Hepatic stellate cell (primary cell): ENCODE results near the gene SYT5.
"Not testable (repeated sequence)": the region's sequence is repeated elsewhere in the genome, so short reads cannot be mapped to it uniquely, and the experiment has no call there.

ENCODE experiments used
- DNase-seq: peaks from one replicate; pipeline ENCODE4 v3.0.0; 2011; ENCODE audit warnings: low spot score

The SYT5 gene

GRCh38 chr19:55169136-55169535 is 11.0 kb downstream of the SYT5 start:
- DNase-seq: no peak

DNA sequence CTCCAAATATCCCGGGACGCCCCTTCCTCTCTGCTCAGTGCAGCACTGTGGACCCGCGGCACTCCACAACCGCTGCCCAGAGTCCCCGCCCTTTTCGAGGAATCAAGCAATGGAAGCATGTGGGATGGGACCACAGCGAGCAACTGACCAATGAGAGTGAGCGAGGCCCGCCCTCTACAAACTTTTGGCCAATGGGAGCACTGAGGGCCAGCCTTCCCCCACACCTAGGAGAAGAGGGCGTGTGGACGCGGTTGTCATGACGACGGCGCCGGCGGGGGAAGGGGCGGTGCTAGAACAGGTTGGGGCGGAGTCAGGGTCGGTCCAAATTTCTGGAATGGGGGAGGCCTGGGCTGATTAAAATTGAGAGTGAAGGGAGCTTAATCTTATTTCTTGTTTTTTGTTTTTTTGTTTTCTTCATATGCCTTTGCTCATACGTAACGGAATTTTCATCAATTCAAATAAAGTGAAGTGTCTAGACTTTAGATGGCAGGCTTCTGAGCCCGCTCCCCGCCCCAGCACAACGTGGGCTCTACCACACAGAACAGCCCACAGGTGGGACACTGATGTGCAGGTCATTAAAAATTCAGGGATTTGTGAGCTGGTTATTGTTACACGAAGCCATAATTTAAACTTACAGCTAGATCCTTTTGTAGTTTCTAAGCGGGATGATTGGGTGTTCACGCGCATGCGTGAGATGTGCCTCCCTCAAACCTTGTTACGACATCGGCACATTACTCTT is 13.4 kb downstream of the SYT5 start, which contains the start of gene DNAAF3:
DNAAF3 (minus strand) TSS at position 84 of the 739 bp plus-strand sequence. CDS start 200 bp downstream, outside the sequence.
- peak; percentile 100 for DNase-seq

- DNase-seq: peak; percentile 84
Measured at GRCh38 chr19:55165952-55166529, 14.0 kb downstream of the SYT5 start.

DNA sequence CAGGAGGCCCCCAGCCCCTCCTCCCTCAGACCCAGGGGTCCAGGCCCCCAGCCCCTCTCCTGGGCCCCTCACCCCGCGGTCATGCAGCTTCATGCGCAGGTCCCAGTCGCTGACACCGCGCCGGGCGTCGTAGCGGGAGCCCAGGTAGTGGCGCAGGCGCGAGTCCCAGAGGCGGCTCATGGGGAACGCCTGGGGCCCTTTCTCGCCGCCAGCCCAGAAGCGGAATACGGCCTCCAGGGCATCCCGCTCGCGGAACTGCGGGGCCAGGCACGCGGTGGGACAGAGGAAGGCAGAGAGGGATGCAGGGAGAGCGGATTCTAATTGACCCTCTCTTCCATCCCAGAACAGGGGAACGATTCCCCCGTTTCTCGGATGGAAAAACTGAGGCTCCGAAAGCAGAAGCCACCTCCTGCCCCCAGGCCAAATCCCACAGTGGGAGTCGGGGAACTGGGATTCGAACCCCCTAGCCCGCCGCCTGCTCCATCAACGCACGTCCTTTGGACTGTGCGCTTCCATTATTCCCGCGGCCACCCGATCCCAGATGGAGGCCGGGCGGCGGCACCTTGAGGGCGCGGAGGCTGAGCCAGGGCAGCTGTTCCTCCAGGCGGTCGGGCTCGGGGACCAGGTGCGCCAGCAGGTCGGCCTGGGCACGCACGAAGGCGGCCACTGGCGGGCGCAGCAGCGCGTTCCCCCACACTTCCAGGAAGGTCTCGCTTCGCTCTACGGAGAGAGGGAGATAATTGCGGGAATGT is 18.3 kb downstream of the SYT5 start:
- DNase-seq: no peak

DNA sequence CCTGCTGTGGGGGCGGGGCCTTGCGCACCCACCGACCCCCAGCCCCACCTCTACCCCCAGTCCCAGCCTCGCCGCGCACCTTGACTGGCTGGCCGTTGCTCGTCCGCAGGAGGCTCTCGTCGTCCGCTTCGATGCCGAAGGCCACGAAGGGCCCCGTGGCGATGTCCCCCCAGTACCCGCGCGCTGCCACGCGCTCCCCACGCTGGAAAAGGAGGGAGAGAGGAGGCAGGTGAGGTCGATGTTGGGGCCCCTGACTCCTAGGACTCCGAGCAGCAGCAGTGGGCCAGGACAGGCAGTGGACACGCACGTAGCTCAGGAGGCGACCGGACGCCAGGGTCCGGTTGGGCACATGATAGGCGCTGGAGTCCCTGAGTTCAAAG is 19.1 kb downstream of the SYT5 start:
- no peak for DNase-seq

- DNase-seq: peak; percentile 98
Measured at GRCh38 chr19:55160128-55160985, 19.7 kb downstream of the SYT5 start.

GRCh38 chr19:55158848-55159749 is 21.0 kb downstream of the SYT5 start:
- DNase-seq: peak; percentile 68

DNA sequence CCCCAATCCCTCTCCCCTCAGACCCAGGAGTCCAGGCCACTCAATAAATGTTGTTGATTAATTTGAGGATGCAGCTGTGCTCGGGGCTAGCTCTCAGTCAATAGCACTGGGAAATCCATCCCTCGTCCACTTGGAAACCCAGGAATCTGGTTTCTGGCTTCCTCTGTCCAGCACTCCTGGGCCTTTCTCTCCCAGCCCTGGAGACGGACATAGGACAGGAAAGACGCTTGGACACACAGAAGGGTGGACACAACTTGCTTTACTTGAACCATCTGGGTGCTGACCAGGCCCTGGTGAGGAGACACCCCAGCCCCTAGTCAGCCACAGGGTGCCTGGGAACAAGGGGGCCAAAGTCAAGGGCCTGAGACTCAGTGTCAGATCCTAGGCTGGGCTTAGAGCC is 21.7 kb downstream of the SYT5 start:
- no peak for DNase-seq

DNA sequence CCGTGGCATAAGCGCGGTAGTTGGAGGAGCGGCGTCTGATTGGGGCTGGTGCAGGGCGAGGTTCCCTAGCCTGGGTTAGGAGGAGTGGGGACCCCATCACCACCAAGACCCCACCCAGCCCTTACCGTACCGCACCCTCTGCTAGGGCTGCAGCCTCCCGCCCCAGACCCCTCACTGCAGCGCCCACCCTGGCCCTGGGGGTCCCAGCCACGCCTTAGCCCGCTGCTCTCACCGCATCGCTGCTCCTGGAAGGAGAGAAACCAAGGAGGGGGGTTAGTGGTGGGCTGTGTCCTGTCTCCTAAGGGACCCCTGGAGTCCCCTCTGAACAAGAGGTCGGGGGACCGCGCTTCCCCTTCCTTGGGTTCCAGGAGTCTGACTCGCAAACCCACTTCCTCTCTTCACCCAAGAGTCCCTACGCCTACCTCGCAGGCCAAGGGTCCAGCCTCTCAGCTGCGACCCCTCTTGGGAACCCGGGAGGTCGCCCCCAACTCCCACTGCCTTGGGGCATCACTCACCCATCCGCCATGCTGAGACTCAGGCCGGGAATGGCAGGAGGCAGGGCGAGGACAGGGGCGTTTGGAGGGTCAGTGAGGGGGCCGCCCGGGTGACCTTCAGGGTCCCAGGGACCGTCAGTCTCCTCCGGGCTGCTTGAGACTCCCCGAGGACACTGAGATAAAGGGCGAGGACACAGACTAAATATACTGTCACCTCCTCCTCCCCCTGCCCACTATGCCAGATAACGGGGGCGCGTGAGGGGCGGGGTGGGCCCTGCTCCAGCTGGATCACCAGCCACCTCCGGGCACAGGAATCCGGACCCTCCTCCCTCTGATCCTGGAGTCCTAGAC is 22.8 kb downstream of the SYT5 start, which contains the start of gene TNNI3:
TNNI3 (minus strand) TSS at position 669 of the 845 bp plus-strand sequence; CDS start at position 526, 143 bp downstream.
- DNase-seq: no peak

DNA sequence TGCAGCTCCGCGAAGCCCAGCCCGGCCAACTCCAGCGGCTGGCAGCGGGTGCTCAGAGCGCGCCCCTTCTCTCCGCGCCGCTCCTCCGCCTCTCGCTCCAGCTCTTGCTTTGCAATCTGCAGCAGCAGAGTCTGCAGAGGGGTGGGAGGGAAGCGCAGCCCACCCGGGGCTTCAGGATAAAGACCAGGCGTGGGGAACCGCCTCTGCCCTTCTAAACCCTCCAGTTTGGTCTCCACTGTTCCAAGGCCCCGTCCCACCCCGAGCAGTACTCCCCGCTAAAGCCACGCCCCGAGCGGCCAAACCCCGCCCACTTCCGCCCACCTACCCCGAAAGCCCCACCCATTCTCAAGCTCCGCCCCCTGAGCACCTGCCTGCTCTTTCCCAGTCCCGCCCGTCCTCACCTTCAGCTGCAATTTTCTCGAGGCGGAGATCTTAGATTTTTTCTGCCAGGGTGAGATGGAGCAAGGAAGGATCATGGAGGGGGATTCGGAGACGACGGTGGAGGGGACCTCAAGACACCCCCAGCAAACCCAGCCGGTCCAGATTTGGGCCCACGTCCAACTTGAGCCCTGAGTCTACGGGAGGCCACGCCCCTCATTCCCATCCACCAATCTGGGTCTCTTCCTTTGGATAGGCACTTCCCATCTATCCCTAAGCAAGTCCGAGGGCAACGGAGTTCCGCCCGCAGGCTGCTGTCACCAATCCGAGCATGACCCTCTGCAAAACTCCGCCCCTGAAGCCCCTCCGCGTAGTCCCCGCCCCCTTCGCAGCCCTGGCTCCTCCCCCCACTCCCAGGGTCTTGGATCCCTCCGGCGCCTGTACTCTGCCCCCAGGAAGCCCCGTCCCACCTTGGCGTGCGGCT is 23.7 kb downstream of the SYT5 start:
- DNase-seq: peak; percentile 55

DNA sequence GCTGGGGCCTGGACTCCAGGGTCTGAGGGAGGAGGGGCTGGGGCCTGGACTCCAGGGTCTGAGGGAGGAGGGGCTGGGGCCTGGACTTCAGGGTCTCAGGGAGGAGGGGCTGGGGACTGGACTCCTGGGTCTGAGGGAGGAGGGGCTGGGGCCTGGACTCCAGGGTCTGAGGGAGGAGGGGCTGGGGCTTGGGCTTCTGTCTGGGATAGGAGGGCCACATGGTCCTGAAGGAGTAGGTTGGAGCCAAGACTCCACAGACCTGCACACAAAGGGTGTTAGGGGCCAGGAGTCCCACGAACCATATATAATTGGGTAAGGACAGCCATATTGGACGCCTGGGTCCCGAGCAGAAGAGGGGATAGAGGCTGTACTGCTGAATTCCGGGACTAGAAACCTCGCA is 24.3 kb downstream of the SYT5 start:
- DNase-seq: not testable (repeated sequence)

DNA sequence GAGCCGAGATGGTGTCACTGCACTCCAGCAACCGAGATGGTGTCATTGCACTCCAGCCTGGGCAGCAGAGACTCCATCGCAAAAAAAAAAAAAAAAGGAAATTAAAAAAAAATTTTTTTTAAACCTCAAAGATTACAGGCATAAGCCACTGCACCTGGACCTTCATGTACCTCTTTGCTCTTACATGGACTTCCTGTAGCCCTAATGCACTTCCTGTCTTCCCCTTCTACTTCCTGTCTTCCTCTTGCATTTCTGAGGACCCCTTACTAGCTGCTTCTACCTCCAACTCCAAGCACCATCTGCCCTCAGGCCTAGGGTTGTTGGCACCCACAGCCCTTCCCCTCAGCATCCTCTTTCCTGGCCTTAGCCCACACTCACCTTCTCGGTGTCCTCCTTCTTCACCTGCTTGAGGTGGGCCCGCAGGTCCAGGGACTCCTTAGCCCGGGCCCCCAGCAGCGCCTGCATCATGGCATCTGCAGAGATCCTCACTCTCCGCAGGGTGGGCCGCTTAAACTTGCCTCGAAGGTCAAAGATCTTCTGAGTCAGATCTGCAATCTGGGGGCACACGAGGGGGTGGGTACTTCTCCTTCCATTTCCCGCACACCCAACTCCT is 26.3 kb downstream of the SYT5 start:
- DNase-seq: no peak

- DNase-seq: no peak
Measured at GRCh38 chr19:55152017-55152416, 28.1 kb downstream of the SYT5 start.

DNA sequence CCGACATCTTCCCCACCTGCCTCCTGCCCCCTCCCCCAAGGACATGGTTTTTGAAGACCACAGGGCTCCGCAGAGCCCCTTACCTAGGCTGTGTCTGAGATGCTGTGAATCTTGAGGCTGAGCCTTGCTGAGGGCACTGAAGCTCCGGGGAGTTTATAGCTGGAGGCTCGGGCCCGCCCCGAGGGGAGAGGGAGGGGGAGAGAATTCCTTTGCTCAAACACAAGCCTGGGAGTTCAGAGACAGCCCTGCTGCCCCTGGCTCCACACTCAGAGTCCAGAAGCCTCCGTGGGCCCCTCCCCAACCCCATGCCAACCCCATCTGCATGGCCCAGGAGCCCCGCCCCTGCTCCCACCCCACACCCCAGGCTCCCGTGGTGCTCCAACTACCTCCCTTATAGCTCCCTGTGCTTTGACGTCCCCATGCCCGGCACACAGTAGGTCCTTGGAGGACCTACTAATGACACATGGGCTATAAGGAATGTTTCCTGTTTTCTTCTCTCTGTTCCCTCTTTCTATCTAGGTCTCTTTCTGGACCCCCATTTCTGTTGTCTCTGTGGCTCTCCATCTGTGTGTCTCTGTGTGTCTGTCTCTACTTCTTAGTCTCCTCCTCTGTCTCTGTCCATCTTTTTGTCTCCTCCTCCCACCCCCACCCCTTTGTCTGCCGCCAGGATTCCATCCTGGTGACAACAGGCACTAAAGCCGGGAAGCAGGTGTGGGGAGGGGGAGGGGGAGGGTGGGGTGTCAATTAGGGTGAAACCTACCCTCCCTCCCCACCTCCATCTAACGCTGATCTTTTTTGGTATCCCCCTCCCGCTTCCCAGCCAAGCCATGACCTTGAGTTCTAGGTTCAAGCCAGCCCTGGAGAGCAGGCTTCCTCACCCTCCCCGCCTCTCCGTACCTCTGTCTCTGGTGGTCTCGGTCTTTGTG is 30.7 kb downstream of the SYT5 start, which contains the start of gene TNNT1:
TNNT1 (minus strand) TSS at position 129 of the 926 bp plus-strand sequence. CDS start 2,049 bp downstream, outside the sequence.
- DNase-seq: peak; percentile 45

- DNase-seq: no peak
Measured at GRCh38 chr19:55147545-55148251, 32.4 kb downstream of the SYT5 start.

DNA sequence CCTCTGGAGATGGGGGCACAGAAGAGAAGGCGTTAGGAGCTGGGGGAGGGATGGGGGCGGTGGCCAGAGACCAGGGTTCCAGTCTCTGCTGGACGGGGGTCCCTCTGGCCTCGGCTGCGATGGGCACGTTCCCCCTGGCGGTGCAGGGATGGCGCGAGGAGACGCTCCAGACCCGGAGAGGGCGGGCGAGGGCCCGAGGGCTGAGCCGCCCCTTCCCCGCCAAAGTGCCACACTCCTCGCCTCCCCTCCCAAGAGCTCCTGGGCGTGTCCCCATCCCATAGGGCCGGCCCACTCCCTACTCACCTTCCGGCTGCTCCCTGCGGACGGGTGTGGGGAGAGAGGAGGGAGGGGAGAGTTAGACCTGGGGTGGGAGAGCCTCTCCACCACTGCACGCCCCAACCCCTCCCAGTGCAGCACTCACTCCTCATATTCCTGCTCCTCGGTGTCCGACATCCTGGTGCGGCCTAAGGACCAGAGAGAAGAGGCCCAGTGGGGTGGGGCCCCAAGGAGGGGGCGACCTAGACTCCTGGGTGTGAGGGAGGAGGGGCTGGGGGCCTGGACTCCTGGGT is 33.3 kb downstream of the SYT5 start:
- DNase-seq: no peak
